ENCODE results near the gene ACOT13. TPM values are rescaled to one million over a fixed set of nuclear protein-coding genes. Genes with fewer than 3 reads are reported as not detected.

ACOT13 gene
- total RNA-seq, 1 experiment from 2014 or later, result 55.6 TPM

Other genes with a start within 250 kb of the ACOT13 start
- gene GPLD1, start 177.5 kb upstream of the ACOT13 start, total RNA-seq (2022), result 9.0 and 10.1 TPM in 2 replicates
- 42.4 and 45.3 TPM in 2 replicates for gene ALDH5A1, start 172.1 kb upstream of the ACOT13 start, total RNA-seq (2022)
- 0.11 and 0.16 TPM in 2 replicates for gene KIAA0319, start 20.9 kb upstream of the ACOT13 start, total RNA-seq (2022)
- gene TDP2, start 178 bp upstream of the ACOT13 start, total RNA-seq (2022), result 46.7 and 47.2 TPM in 2 replicates
- 74.2 and 75.3 TPM in 2 replicates for gene C6orf62, start 52.1 kb downstream of the ACOT13 start, total RNA-seq (2022)
- gene GMNN, start 107.9 kb downstream of the ACOT13 start, total RNA-seq (2022), result 66.5 and 70.0 TPM in 2 replicates
- not detected in 2 replicates for gene ARMH2, start 131.8 kb downstream of the ACOT13 start, total RNA-seq (2022)